Raji (cell line): ENCODE measurements around the gene KCNQ2.

Experiments used
- POLR2A ChIP-seq: IDR thresholded peaks from 2 replicates; pipeline ENCODE4 v1.6.1; 2011; ENCODE audit warnings: low read depth, low read length, control low read depth; ENCODE audit not compliant: insufficient read depth

Gene KCNQ2

GRCh38 chr20:63495741-63496595 lies 23.5 kb upstream of the KCNQ2 start:
- TF ChIP-seq POLR2A: no peak

DNA sequence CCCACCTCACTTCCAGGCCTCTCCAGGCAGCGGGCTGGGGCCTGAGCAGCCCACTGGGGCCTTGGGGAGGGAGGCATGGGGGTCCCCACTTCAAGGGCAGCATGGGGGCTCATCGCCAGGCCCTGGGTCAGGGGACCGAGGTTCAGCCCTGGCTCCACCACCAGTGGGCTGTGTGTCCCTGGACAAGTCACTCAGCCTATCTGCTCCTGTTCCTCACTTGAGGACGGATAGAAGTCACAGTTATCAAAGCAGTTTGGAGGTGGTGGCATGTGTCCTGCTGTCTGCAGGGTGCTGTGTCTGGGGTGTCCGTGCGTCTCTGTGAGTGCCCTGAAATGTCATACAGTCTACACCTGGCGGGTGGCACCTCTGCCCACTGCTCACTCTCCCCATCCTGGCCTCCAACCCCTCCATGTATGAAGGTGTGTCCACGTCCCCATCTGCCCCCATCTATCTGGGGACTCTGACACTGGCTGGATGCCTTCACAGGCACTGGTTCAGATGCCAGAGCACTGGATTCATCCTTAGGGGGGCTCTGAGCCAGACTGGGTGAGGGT lies 22.8 kb upstream of the KCNQ2 start:
- TF ChIP-seq POLR2A: no peak

GRCh38 chr20:63494420-63495166 lies 22.1 kb upstream of the KCNQ2 start:
- TF ChIP-seq POLR2A: no peak

DNA sequence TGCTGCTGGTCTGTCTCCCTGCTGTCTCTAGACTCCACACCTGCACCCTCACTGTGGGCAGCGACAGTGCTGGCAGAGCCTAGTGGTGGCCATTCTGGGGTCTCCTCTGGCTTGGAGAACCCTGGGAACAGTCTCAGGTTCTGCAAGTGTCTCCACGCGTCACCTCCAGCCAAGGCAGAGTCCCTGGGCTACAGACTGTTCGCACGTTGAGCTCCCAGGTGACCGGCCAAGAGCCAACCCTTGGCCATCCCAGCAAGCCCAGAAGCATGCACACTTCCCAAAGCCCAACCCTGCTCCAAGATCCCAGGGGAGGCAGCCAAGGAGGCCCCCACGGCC lies 21.6 kb upstream of the KCNQ2 start:
- TF ChIP-seq POLR2A: no peak

DNA sequence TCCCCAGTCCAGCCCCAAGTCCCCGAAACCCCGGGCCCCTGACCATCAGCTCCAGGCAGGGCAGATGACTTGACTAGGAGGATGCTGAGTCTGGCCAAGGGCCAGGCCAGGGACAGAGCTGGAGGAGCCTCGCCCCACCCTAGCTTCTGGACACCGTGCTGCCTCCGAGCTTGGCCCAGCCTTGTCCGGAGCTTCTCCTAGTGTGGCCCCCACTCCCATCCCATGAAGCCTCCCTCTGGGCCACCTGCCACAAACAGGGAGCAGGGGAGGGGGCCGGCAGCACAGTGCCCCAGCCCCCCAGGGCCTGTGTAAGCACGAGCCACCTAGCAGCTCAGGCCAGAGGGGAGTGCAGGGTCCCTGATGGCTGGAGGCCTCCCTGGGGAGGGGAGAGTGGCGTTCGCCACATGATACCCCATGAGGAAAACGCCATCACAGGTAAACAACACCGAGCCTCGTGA lies 21.1 kb upstream of the KCNQ2 start:
- TF ChIP-seq POLR2A: no peak

GRCh38 chr20:63492982-63493381 lies 20.5 kb upstream of the KCNQ2 start:
- TF ChIP-seq POLR2A: no peak

GRCh38 chr20:63492518-63492917 lies 20.1 kb upstream of the KCNQ2 start:
- TF ChIP-seq POLR2A: no peak

GRCh38 chr20:63491635-63492230 lies 19.3 kb upstream of the KCNQ2 start:
- TF ChIP-seq POLR2A: no peak

DNA sequence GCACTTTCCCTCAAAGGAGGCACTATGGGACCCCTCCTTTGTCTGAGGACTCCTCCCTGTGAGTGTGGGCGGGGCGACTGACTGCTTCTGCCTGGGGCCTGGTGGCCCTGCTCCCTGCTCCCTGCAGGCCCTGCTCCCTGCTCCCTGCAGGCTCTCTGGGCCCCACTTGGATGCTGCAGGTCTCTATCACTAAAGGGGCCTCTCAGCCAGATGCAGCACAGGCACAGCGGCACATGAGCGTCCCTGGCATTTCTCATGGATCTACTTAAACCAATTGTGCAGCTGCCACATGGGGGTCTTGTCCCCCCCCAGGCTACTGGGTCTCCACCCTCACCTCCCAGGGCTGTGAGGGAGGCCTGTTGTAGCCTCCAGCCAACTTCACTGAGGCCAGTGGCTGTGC lies 18.6 kb upstream of the KCNQ2 start:
- TF ChIP-seq POLR2A: no peak

DNA sequence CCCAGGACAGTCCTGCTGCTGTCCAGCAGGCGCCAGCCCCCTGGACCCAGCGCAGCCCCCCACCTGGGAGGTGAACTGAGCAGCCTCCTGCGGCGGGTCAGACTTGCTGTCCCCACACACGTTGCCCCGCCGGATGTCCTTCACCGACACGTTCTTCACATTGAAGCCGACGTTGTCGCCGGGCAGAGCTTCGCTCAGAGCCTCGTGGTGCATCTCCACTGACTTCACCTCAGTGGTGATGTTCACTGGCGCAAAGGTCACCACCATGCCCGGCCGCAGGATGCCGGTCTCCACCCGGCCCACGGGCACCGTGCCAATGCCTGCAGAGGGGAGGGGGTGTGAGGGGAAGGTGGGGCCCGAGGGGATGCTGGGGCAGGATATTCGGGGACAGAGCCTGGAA lies 18.0 kb upstream of the KCNQ2 start:
- TF ChIP-seq POLR2A: no peak

DNA sequence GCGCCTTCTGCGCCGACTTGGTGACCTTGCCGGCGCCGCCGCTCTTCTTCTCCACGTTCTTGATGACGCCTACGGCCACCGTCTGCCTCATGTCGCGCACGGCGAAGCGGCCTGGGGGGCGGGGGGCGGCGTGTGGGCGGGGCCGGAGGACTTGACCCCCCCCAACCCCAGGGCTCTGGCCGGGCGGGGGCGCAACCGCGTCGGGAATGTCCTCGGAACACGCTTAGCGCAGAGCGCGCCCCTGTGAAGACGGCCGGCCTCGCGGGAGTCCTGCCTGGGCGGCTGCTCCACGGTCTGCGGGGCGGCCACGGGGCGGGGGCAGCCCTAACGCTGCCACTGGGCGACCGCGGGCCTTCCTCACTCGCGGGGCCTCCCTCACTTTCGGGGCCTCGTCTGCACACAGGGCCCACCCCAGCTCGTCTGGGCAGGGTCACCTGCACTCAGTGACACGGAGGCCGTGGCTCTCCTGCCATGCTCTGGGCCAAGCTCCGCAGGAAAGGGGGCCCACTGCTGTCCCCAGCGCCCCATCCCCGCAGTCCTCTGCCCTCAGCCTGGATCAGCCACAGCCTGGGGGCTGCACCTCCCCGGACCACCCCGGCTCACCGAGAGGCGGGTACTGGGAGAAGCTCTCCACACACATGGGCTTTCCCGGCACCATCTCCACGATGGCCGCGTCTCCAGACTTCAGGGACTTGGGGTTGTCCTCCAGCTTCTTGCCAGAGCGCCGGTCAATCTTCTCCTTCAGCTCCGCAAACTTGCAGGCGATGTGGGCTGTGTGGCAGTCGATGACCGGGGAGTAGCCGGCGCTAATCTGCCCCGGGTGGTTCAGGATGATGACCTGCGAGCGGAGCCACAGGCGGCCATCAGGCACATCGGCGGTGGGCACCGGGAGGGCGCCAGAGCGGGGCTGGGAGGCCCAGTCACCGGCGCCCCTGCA lies 16.1 kb upstream of the KCNQ2 start:
- no peak for TF ChIP-seq POLR2A

DNA sequence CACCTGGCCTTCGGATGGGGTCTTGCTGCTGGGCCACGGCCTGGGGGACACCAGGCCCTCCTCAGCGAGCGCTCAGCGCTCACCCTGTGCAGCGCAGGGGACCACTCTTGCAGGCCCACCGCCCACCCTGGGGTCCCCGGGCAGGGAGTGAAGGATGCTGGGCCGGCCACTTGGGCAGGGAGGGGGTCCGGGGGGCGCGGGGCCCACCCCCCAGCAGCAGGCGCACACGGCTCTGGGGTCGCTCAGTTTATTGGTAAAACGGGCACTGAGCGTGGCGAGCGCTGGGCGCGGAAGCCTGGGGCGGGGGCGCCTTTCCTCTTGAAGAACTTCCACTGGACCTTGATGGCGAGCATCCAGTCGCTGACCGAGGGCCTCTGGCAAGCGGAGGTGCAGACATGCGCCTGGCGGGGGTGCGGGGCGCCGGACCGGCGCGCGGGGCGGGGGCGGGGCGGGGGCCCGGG lies 15.4 kb upstream of the KCNQ2 start:
- TF ChIP-seq POLR2A: no peak

DNA sequence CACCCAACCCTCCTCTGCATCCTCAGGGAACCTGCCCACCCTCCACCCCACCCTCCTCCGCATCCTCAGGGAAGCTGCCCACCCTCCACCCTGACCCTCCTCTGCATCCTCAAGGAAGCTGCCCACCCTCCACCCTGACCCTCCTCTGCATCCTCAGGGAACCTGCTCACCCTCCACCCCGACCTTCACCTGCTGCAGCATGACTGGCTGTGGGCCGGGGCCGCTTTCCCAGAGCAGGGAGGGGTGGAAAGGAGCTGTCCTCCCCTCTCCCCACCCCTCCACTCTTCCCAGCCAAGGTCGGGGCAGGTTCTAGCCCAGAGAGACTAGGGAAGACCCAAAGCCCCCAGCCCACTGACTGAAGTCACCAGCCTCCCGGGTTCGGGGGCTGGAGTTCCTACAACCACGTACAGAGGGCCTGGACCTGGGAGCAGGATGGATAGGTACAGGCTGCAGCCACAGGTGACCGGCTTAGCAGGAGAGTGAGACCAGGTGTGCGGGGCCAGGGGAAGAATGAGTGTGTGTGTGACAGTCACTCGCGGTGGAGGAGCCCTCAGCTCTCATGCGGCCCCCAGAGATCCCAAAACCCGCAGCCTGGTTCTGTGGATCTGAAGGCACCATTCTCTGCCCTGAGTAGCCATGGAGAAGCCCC lies 14.8 kb upstream of the KCNQ2 start:
- no peak for TF ChIP-seq POLR2A

DNA sequence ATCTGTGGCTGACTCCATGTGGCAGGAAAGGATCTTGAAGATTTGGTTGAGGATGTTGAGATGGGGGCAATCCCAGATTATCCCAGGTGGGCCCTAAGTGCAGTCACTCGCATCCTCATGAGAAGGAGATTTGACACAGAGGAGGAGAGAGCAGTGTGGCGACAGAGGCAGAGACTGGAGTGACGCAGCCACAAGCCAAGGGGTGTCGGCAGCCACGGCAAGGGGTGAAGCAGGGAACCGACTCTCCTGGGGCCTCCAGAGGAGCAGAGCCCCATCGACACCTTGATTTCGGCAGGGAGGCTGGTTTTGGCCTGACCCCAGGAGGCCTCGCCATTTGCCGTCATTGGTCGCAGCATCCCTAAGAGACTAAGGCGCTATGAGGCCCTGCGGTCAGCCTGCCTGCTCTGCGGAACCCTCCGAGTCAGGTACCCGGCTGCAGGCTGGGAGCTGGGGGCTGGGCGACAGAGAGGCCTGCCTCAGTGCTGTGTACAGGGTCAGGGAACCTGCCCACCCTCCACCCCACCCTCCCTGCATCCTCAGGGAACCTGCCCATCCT lies 13.9 kb upstream of the KCNQ2 start:
- no peak for TF ChIP-seq POLR2A
